GM12878 (cell line): Measurements from ENCODE around the gene RIT2. TPM values are rescaled to one million over a fixed set of nuclear protein-coding genes. Genes with fewer than 3 reads are reported as not detected.

Source experiments
- ATAC-seq: fragments of 200-7000 bp; cut with Tn5 transposase; 3 replicates; pipeline ENCODE4 v1.9.1; 2020; ENCODE audit warnings: mild to moderate bottlenecking, moderate library complexity
- BruUV-seq: library from RNA; stranded (reverse); fragments of 400-500 nt; replicated peaks from 2 replicates; lab custom pipeline; 2021; lab: Mats Ljungman, UMichigan
- CTCF ChIA-PET: fragments of 300-600 bp; sonication (Branson Sonifier 250); formaldehyde crosslinking; extraction: SDS; loops from one replicate; lab custom pipeline; 2021; ENCODE audit warnings: inconsistent platforms; lab: Yijun Ruan, JAX
- POLR2A ChIA-PET: fragments of 350-600 bp; formaldehyde crosslinking; extraction: SDS; loops from one replicate; lab custom pipeline; 2021; ENCODE audit warnings: inconsistent platforms; lab: Charles Lee
- RAD21 ChIA-PET: fragments of 300-600 bp; sonication (Branson Sonifier 250); formaldehyde crosslinking; loops from one replicate; lab custom pipeline; 2023; ENCODE audit warnings: antibody characterized with exemption; ENCODE audit not compliant: unreplicated experiment; lab: Charles Lee
- SMC1A ChIA-PET: fragments of 300-600 bp; sonication (Branson Sonifier 250); formaldehyde crosslinking; loops from one replicate; lab custom pipeline; 2023; ENCODE audit not compliant: unreplicated experiment, uncharacterized antibody; lab: Charles Lee
- DNase-seq: peaks from one replicate; pipeline ENCODE4 v3.0.0-alpha.2; 2011; ENCODE audit warnings: low read depth, low spot score
- FAIRE-seq: peaks from 3 replicates; lab custom pipeline; 2011; peaks lifted over from hg19 to GRCh38; lab: Jason Lieb, UNC
- H2AFZ ChIP-seq: 2 replicates; pipeline ENCODE4 v1.6.0; 2011; ENCODE audit warnings: low read depth, low read length, control low read depth; ENCODE audit not compliant: control insufficient read depth
- H3K27ac ChIP-seq: 2 replicates; pipeline ENCODE4 v1.5.1; 2011; ENCODE audit warnings: control low read depth; ENCODE audit not compliant: control insufficient read depth, insufficient read depth
- H3K27me3 ChIP-seq, 2 experiments: replicated peaks in 1 of 2; 2 replicates each; pipeline versions ENCODE4 v1.6.0 to v1.6.1; 2011; ENCODE audit warnings: low read length in 1 of 2; ENCODE audit not compliant: control insufficient read depth in 2 of 2, insufficient read depth in 2 of 2
- H3K36me3 ChIP-seq, 2 experiments: 2 replicates each; pipeline ENCODE4 v1.5.1; 2011; ENCODE audit warnings: low read length in 1 of 2; ENCODE audit not compliant: control insufficient read depth in 2 of 2, insufficient read depth in 2 of 2
- H3K4me1 ChIP-seq: 2 replicates; pipeline ENCODE4 v1.6.1; 2011; ENCODE audit warnings: mild to moderate bottlenecking, low read length, moderate library complexity, mixed read lengths; ENCODE audit not compliant: control insufficient read depth, insufficient read depth
- H3K4me2 ChIP-seq: 2 replicates; pipeline ENCODE4 v1.6.0; 2011; ENCODE audit warnings: control low read depth; ENCODE audit not compliant: control insufficient read depth, insufficient read depth
- H3K4me3 ChIP-seq: fragments of 200-600 bp; sonication (generic); 2 replicates; pipeline ENCODE4 v1.5.1; 2016
- H3K79me2 ChIP-seq: 2 replicates; pipeline ENCODE4 v1.6.0; 2011; ENCODE audit warnings: low read length; ENCODE audit not compliant: control insufficient read depth, insufficient read depth
- H3K9ac ChIP-seq: 2 replicates; pipeline ENCODE4 v1.8.0; 2011; ENCODE audit warnings: low read length, control low read depth, mixed read lengths; ENCODE audit not compliant: control insufficient read depth, insufficient read depth
- H3K9me3 ChIP-seq: replicated peaks from 3 replicates; pipeline ENCODE4 v1.5.1; 2011; ENCODE audit warnings: mild to moderate bottlenecking, low read length; ENCODE audit not compliant: control insufficient read depth, insufficient read depth
- H4K20me1 ChIP-seq: 2 replicates; pipeline ENCODE4 v1.6.0; 2011; ENCODE audit not compliant: control insufficient read depth, insufficient read depth
- CBX5 ChIP-seq: sonication (generic); IDR thresholded peaks from 2 replicates; pipeline ENCODE4 v1.6.1; 2016; ENCODE audit warnings: low read depth, moderate library complexity, mild to moderate bottlenecking, inconsistent platforms
- RCOR1 ChIP-seq: conservative IDR thresholded peaks from 2 replicates; pipeline ENCODE4 v1.6.1; 2012; ENCODE audit warnings: low read depth, low read length, improper control_type of control experiment
- TCF7 ChIP-seq: IDR thresholded peaks from 2 replicates; pipeline ENCODE4 v1.6.1; 2014; ENCODE audit warnings: antibody characterized with exemption, borderline replicate concordance
- WGBS: methylation state at CpG from one replicate; pipeline ENCODE4 v1.1.6; 2016; ENCODE audit warnings: low lambda C conversion rate; ENCODE audit not compliant: insufficient replicate concordance, insufficient coverage; ENCODE audit errors: missing lambda C conversion rate; 5-methylcytosine and 5-hydroxymethylcytosine counted together
- in situ Hi-C: fragments of 300-500 bp; cut with MboI; formaldehyde crosslinking; loops from 9 replicates; pipeline ENCODE4 v1.14.3; 2018; ENCODE audit warnings: mixed read lengths
- intact Hi-C: fragments of 100-400 bp; cut with micrococcal nuclease; formaldehyde crosslinking; loops from one replicate; pipeline ENCODE4 v1.14.2; 2022; ENCODE audit not compliant: unreplicated experiment
- polyA plus RNA-seq, 11 experiments: library from polyadenylated mRNA; depleted of rRNA in 4 of 11; unstranded in 6 of 11; stranded (reverse) in 5 of 11; fragments of >200 nt; fragmentation: Nextera tagmentation in 4 of 11; fragmentation: Illumina TruSeq in 1 of 11; extraction: Ambion mirVana in 4 of 11; extraction: Trizol in 1 of 11; gene quantifications; 1 replicate in 1 of 11; 2 replicates in 10 of 11; pipeline versions ENCODE4 v1.2.1 to v1.2.3, GENCODE V29; 2011 to 2016; ENCODE audit warnings: inconsistent platforms in 2 of 11, missing spikeins in 2 of 11, low read depth in 1 of 11
- total RNA-seq, 4 experiments: library from RNA; depleted of rRNA in 3 of 4; stranded (reverse); fragments of >200 nt in 3 of 4; fragmentation: Illumina TruSeq in 1 of 4; extraction: Trizol in 1 of 4; gene quantifications; 2 replicates each; pipeline versions ENCODE4 v1.2.1 to v1.2.3, GENCODE V29; 2013 to 2021
- TF ChIP-seq, protein P1 (sequence below): fragments of 450-650 bp; IDR thresholded peaks from 2 replicates; pipeline ENCODE4 v1.6.1; 2017; ENCODE audit warnings: mild to moderate bottlenecking, moderate library complexity

The RIT2 gene
- total and polyA plus RNA-seq, 10 of the 15 experiments (the other 5 are each of a cell fraction or from before 2014, with no cell fraction given) = not detected

DNA sequence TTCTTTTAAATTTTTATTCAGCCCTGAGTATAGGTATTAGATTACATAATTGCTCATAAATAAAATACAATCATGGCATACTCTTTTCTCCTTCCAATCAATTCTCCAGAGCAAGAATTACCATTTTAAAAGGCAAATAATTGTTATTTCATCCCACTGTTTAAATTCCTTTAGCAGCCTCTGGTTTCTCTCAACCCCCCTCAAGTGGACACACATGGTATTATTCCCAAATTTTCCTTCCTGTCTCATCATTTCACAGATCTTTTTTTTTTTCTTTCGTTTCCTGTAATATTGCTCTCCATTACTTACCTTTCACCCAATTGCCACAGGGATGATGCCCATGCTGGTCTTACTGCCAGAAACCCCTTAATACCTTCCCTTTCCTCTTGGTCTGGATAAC is 385.2 kb downstream of the RIT2 start:
- 0% methylated on average over 1 of the region's 1 CpG for WGBS
- no peak overlapping the region for H3K4me2 ChIP-seq
- no peak overlapping the region for H3K27ac ChIP-seq
- no peaks in the 10 kb centered on the region for H4K20me1 ChIP-seq
- intact Hi-C loops = no loop called here
- H3K4me1 ChIP-seq = no peaks in the 10 kb centered on the region
- ChIA-PET POLR2A (no interaction called here), RAD21 (no interaction called here), SMC1A (no interaction called here), CTCF (no interaction called here)
- ATAC-seq (no peak), DNase-seq (no peak), FAIRE-seq (no peak)
- no peak overlapping the region for H2AFZ ChIP-seq
- H3K4me3 ChIP-seq = no peak overlapping the region
- BruUV-seq = no TSS peak
- no peaks in the 10 kb centered on the region for H3K36me3 ChIP-seq
- H3K79me2 ChIP-seq = no peaks in the 10 kb centered on the region
- H3K9me3 ChIP-seq = no peaks in the 10 kb centered on the region
- H3K27me3 ChIP-seq = no peaks in the 10 kb centered on the region
- in situ Hi-C loops = no loop called here
- TF ChIP-seq TCF7 = no peak
- TF ChIP-seq RCOR1 = no peak
- TF ChIP-seq CBX5 = no peak
- TF ChIP-seq, protein P1, sequence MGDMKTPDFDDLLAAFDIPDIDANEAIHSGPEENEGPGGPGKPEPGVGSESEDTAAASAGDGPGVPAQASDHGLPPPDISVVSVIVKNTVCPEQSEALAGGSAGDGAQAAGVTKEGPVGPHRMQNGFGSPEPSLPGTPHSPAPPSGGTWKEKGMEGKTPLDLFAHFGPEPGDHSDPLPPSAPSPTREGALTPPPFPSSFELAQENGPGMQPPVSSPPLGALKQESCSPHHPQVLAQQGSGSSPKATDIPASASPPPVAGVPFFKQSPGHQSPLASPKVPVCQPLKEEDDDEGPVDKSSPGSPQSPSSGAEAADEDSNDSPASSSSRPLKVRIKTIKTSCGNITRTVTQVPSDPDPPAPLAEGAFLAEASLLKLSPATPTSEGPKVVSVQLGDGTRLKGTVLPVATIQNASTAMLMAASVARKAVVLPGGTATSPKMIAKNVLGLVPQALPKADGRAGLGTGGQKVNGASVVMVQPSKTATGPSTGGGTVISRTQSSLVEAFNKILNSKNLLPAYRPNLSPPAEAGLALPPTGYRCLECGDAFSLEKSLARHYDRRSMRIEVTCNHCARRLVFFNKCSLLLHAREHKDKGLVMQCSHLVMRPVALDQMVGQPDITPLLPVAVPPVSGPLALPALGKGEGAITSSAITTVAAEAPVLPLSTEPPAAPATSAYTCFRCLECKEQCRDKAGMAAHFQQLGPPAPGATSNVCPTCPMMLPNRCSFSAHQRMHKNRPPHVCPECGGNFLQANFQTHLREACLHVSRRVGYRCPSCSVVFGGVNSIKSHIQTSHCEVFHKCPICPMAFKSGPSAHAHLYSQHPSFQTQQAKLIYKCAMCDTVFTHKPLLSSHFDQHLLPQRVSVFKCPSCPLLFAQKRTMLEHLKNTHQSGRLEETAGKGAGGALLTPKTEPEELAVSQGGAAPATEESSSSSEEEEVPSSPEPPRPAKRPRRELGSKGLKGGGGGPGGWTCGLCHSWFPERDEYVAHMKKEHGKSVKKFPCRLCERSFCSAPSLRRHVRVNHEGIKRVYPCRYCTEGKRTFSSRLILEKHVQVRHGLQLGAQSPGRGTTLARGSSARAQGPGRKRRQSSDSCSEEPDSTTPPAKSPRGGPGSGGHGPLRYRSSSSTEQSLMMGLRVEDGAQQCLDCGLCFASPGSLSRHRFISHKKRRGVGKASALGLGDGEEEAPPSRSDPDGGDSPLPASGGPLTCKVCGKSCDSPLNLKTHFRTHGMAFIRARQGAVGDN = no peak
- no peak overlapping the region for H3K9ac ChIP-seq
